ENCODE data around the gene IPO8. TPM values are rescaled to one million over a fixed set of nuclear protein-coding genes. Genes with fewer than 3 reads are reported as not detected.

The IPO8 gene
- total and polyA plus RNA-seq, 2 of the 4 experiments (the other 2 are of a cell fraction): 11.1 to 31.5 TPM

- Histone ChIP-seq H3K4me3 (ENCODE audit: insufficient read depth, low read depth, low read length) (no peak overlapping the region), H3K4me2 (ENCODE audit: low read depth, low read length) (no peak overlapping the region), H3K23ac (ENCODE audit: low read depth, low read length) (no peak overlapping the region), H2BK5ac (ENCODE audit: low read depth, low read length, poor library complexity, severe bottlenecking) (no peak overlapping the region), H3K27ac (ENCODE audit: insufficient read depth, low read length) (no peak overlapping the region), H3K56ac (ENCODE audit: extremely low read depth, insufficient read depth, low read length) (no peak overlapping the region), H3K27me3 (ENCODE audit: control insufficient read depth, insufficient read depth, low read length) (no peaks in the 10 kb centered on the region), H2AK5ac (ENCODE audit: low read depth, low read length) (no peak overlapping the region), H4K20me1 (ENCODE audit: insufficient read depth, low read length) (no peaks in the 10 kb centered on the region), H3K4me1 (ENCODE audit: control insufficient read depth, insufficient read depth, low read length) (no peaks in the 10 kb centered on the region), H3K9me3 (ENCODE audit: control insufficient read depth, insufficient read depth, low read length) (no peaks in the 10 kb centered on the region), H4K5ac (ENCODE audit: low read depth, low read length) (no peak overlapping the region), H2BK15ac (ENCODE audit: low read depth, low read length) (no peak overlapping the region), H4K91ac (ENCODE audit: insufficient read depth, low read depth, low read length) (no peak overlapping the region), H3K79me1 (ENCODE audit: low read depth in 1 of 2, low read length in 2 of 2) (no peaks in the 10 kb centered on the region; a peak in 1 of 4 replicates), H2AFZ (replicated peaks; ENCODE audit: low read length, poor library complexity) (no peak overlapping the region), H3K9me1 (ENCODE audit: insufficient read depth, low read length) (0 out of 2 replicates have a peak, but pooled peaks cover 2% of the 10 kb centered on the region), H3K4ac (ENCODE audit: low read depth, low read length) (no peak overlapping the region), H3K36me3 (ENCODE audit: control insufficient read depth, insufficient read depth, low read length) (peaks cover 4% of the 10 kb centered on the region), H2AK9ac (replicated peaks; ENCODE audit: low read depth, low read length, poor library complexity) (no peak overlapping the region), H2BK20ac (ENCODE audit: low read depth, low read length) (no peak overlapping the region), H3K14ac (replicated peaks; ENCODE audit: low read depth, low read length) (no peak overlapping the region), H3K18ac (ENCODE audit: low read depth, low read length) (no peak overlapping the region), H4K8ac (ENCODE audit: low read depth in 2 of 2, low read length in 2 of 2) (no peak overlapping the region), H3K9ac (ENCODE audit: low read depth, low read length) (no peak overlapping the region), H2BK120ac (ENCODE audit: low read depth, low read length) (no peak overlapping the region)
- BruUV-seq (replicated peaks): no TSS peak
- ChIA-PET POLR2A (ENCODE audit: unreplicated experiment) (no interaction called here), CTCF (interaction anchor here (0.7 kb wide), 1 partner anchor 24 kb away, joined by 3 read pairs; no protein-coding TSS in a partner anchor)
- in situ Hi-C loops (cut with MboI; ENCODE audit: low sequenced_read_pairs): no loop called here
- ATAC-seq (ENCODE audit: low read depth) (no peak), DNase-seq (no peak)
- dilution Hi-C loops (cut with HindIII; ENCODE audit: low sequenced_read_pairs, unreplicated experiment): no loop called here
- TF ChIP-seq CEBPB (IDR thresholded peaks at IDR 0.05; ENCODE audit: low read depth, low read length) (no peak), RAD21 (IDR thresholded peaks at IDR 0.05; ENCODE audit: low read length) (no peak), BHLHE40 (IDR thresholded peaks at IDR 0.05; ENCODE audit: low read depth, low read length) (no peak), FOS (IDR thresholded peaks at IDR 0.05; ENCODE audit: low read depth, low read length) (no peak), CTCF (conservative IDR thresholded peaks at IDR 0.05; ENCODE audit: low read depth, low read length) (no peak), NFE2L2 (IDR thresholded peaks at IDR 0.05; ENCODE audit: low read depth, low read length) (no peak), SMC3 (IDR thresholded peaks at IDR 0.05; ENCODE audit: low read depth, low read length) (no peak), CHD1 (IDR thresholded peaks at IDR 0.05; ENCODE audit: low read depth, low read length) (no peak), ELK1 (IDR thresholded peaks at IDR 0.05; ENCODE audit: borderline replicate concordance, low read depth, low read length) (no peak), MAFK (IDR thresholded peaks at IDR 0.05; ENCODE audit: low read depth, low read length) (no peak), POLR2A (IDR thresholded peaks at IDR 0.05; ENCODE audit: low read depth, low read length) (no peak)
- WGBS, 2 experiments (ENCODE audit: extremely low coverage in 2 of 2, insufficient read length in 1 of 2): 100% methylated on average over 3 of the region's 4 CpGs; no CpG with 5 or more reads in 1 of the 2 experiments
- intact Hi-C loops (cut with micrococcal nuclease): no loop called here
Observed at GRCh38 chr12:30661210-30661609, 34.5 kb downstream of the IPO8 start.

Measured in IMR-90 (cell line).